ENCODE results near the gene PKD2. TPM values are rescaled to one million over a fixed set of nuclear protein-coding genes. Genes with fewer than 3 reads are reported as not detected.
"Not testable (repeated sequence)": the region's sequence is repeated elsewhere in the genome, so short reads cannot be mapped to it uniquely, and the experiment has no call there.

The PKD2 gene
- total RNA-seq, 1 experiment from 2014 or later, result 12.9 TPM

- Histone ChIP-seq H3K9me2 (replicated peaks; ENCODE audit: low read length) (no peaks in the 10 kb centered on the region), H3K9ac (ENCODE audit: low read length) (no peak overlapping the region), H3K4me2 (ENCODE audit: low read length) (no peak overlapping the region), H3K79me2 (ENCODE audit: low read length) (peaks cover 19% of the 10 kb centered on the region), H3K4me3 (ENCODE audit: low read length) (no peak overlapping the region), H3K27me3 (ENCODE audit: low read length) (no peaks in the 10 kb centered on the region), H3F3A (ENCODE audit: low read length, unreplicated experiment) (no peaks in the 10 kb centered on the region), H2AFZ (ENCODE audit: low read length) (no peak overlapping the region), H3K4me1 (ENCODE audit: insufficient read depth, low read length) (peaks cover 19% of the 10 kb centered on the region), H3K9me3 (ENCODE audit: low read length) (0 out of 2 replicates have a peak, but pooled peaks cover 6% of the 10 kb centered on the region), H3K27ac (ENCODE audit: low read length) (no peak overlapping the region), H4K20me1 (ENCODE audit: low read length) (no peaks in the 10 kb centered on the region), H3K36me3 (ENCODE audit: low read depth, low read length) (peaks cover 6% of the 10 kb centered on the region; the same call in 1 of the 2 replicates)
- ATAC-seq (no peak), DNase-seq (no peak)
- BruUV-seq (replicated peaks), result no TSS peak
- ChIA-PET CTCF (no interaction called here), POLR2A (ENCODE audit: unreplicated experiment) (no interaction called here)
- intact Hi-C loops (cut with micrococcal nuclease), result no loop called here
- TF ChIP-seq CTCF (conservative IDR thresholded peaks at IDR 0.05; ENCODE audit: low read depth, low read length) (no peak), EZH2phosphoT487 (IDR thresholded peaks at IDR 0.05; ENCODE audit: borderline replicate concordance, low read length) (no peak), EZH2 (IDR thresholded peaks at IDR 0.05; ENCODE audit: low read length, unreplicated experiment) (no peak)
Measured at GRCh38 chr4:88022289-88022688, 14.9 kb downstream of the PKD2 start.

- H3K4me3 ChIP-seq (ENCODE audit: low read length); H3K79me2 ChIP-seq (ENCODE audit: low read length); DNase-seq; H3K9me2 ChIP-seq (replicated peaks; ENCODE audit: low read length); ATAC-seq; POLR2A ChIA-PET (ENCODE audit: unreplicated experiment); intact Hi-C loops (cut with micrococcal nuclease); H3K9me3 ChIP-seq (ENCODE audit: low read length); H3K27ac ChIP-seq (ENCODE audit: low read length); H2AFZ ChIP-seq (ENCODE audit: low read length); H4K20me1 ChIP-seq (ENCODE audit: low read length); H3F3A ChIP-seq (ENCODE audit: low read length, unreplicated experiment); H3K9ac ChIP-seq (ENCODE audit: low read length); BruUV-seq (replicated peaks); CTCF ChIA-PET; H3K4me1 ChIP-seq (ENCODE audit: insufficient read depth, low read length); H3K36me3 ChIP-seq (ENCODE audit: low read depth, low read length); H3K4me2 ChIP-seq (ENCODE audit: low read length); H3K27me3 ChIP-seq (ENCODE audit: low read length): not testable (repeated sequence)
Measured at GRCh38 chr4:88025868-88026661, 18.6 kb downstream of the PKD2 start.

DNA sequence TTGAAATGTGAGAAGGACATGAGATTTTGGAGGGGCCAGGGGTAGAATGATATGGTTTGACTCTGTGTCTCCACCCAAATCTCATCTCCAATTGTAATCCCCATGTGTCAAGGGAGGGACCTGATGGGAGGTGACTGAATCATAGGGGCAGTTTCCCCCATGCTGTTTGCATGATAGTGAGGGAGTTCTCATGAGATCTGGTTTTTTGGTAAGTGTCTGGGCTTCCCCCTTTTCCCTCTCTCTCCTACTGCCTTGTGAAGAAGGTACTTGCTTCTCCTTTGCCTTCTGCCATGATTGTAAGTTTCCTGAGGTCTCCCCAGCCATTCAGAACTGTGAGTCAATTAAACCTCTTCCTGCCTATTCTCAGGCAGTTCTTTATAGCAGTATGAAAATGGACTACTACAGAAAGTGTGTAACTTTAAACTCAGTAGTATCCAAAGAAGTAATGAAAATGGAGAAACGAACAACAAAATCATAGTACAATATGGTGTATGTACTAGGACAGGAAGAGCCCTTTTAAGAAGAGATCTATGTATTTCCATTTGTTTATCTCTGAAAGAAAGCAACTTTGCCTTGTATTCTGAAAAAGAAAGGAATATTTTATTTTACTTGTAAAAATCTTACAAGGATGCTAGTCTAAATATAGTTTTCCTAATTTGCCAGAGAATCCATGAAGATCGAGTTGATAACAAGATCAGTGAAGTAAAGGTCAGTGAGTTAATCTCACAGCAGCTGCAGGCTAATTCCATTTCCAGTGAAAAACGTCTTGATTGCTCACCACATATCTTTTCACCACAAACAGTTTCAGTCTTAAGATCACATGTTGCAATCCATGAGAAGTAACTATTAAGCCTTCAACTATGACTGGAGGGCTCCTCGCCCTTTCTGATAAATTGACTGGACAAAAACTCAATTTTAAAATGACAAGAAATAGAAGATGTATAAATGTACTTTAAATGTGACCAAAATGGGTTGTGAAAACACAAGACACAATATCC is 20.5 kb downstream of the PKD2 start:
- H3K27ac ChIP-seq (ENCODE audit: low read length), result peak overlapping the region; percentile 22
- TF ChIP-seq EZH2 (IDR thresholded peaks at IDR 0.05; ENCODE audit: low read length, unreplicated experiment) (no peak), EZH2phosphoT487 (IDR thresholded peaks at IDR 0.05; ENCODE audit: borderline replicate concordance, low read length) (no peak), CTCF (conservative IDR thresholded peaks at IDR 0.05; ENCODE audit: low read depth, low read length) (no peak)
- ATAC-seq (no peak), DNase-seq (peak; percentile 57)
- no peak overlapping the region for H3K4me3 ChIP-seq (ENCODE audit: low read length)
- CTCF ChIA-PET, result no interaction called here
- no peaks in the 10 kb centered on the region for H3K9me2 ChIP-seq (replicated peaks; ENCODE audit: low read length)
- peaks cover 8% of the 10 kb centered on the region; the same call in 1 of the 2 replicates for H3K4me1 ChIP-seq (ENCODE audit: insufficient read depth, low read length)
- BruUV-seq (replicated peaks), result no TSS peak
- POLR2A ChIA-PET (ENCODE audit: unreplicated experiment), result no interaction called here
- H3K27me3 ChIP-seq (ENCODE audit: low read length), result no peaks in the 10 kb centered on the region
- H3K36me3 ChIP-seq (ENCODE audit: low read depth, low read length), result peaks cover 6% of the 10 kb centered on the region; the same call in 1 of the 2 replicates
- no peak overlapping the region for H3K4me2 ChIP-seq (ENCODE audit: low read length)
- 0 out of 2 replicates have a peak, but pooled peaks cover 6% of the 10 kb centered on the region for H3K9me3 ChIP-seq (ENCODE audit: low read length)
- no peaks in the 10 kb centered on the region for H4K20me1 ChIP-seq (ENCODE audit: low read length)
- H3K9ac ChIP-seq (ENCODE audit: low read length), result no peak overlapping the region
- intact Hi-C loops (cut with micrococcal nuclease), result no loop called here
- H2AFZ ChIP-seq (ENCODE audit: low read length), result no peak overlapping the region
- no peaks in the 10 kb centered on the region for H3K79me2 ChIP-seq (ENCODE audit: low read length)
- no peaks in the 10 kb centered on the region for H3F3A ChIP-seq (ENCODE audit: low read length, unreplicated experiment)
